ENCODE results near the gene ATP8B2.
"Not testable (repeated sequence)": the region's sequence is repeated elsewhere in the genome, so short reads cannot be mapped to it uniquely, and the experiment has no call there.

DNA sequence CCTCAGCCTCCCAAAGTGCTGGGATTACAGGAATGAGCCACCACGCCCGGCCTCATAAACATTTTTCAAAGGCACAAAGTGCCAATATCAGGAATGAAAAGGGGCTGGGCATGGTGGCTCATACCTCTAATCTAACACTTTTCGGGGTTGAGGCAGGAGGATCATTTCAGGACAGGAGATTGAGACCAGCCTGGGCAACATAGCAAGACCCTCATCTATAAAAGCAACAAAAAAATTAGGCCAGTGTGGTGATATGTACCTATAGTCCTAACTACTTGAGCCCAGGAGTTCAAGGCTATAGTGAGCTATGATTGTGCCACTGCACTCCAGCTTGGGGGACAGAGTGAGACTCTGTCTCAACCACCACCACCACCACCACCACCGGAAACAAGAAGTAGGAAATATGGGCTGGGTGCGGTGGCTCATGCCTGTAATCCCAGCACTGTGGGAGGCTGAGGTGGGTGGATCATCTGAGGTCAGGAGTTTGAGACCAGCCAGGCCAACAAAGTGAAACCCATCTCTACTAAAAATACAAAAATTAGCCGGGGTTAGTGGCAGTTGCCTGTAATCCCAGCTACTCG, 48.5 kb downstream of the ATP8B2 start:
- not testable (repeated sequence) for TF ChIP-seq ZNF384 (IDR thresholded peaks at IDR 0.05); ELF4 (IDR thresholded peaks at IDR 0.05); SP1 (IDR thresholded peaks at IDR 0.05); PKNOX1 (IDR thresholded peaks at IDR 0.05); FOXA1 (IDR thresholded peaks at IDR 0.05); FOXK2 (IDR thresholded peaks at IDR 0.05); FOXM1 (IDR thresholded peaks at IDR 0.05; ENCODE audit: borderline replicate concordance)
